Subcutaneous adipose tissue (tissue), 4 donors: ENCODE data around the gene RPS27. TPM values are rescaled to one million over a fixed set of nuclear protein-coding genes. Genes with fewer than 3 reads are reported as not detected.

ENCODE experiments used
- total RNA-seq, 4 donors: library from RNA; depleted of rRNA; stranded (reverse); fragments of >200 nt; gene quantifications; one replicate each; pipeline ENCODE4 v1.1.0, GENCODE V29; 2016
- TF ChIP-seq, protein P1 (sequence below): fragments of 450-650 bp; IDR thresholded peaks from one replicate; pipeline ENCODE4 v1.5.1; 2016; ENCODE audit warnings: low read depth, mild to moderate bottlenecking, control low read depth, antibody characterized with exemption, moderate library complexity

Gene RPS27
- total RNA-seq, 4 donors from 2014 or later, result 1,809 to 3,638 (median 2,450) TPM

DNA sequence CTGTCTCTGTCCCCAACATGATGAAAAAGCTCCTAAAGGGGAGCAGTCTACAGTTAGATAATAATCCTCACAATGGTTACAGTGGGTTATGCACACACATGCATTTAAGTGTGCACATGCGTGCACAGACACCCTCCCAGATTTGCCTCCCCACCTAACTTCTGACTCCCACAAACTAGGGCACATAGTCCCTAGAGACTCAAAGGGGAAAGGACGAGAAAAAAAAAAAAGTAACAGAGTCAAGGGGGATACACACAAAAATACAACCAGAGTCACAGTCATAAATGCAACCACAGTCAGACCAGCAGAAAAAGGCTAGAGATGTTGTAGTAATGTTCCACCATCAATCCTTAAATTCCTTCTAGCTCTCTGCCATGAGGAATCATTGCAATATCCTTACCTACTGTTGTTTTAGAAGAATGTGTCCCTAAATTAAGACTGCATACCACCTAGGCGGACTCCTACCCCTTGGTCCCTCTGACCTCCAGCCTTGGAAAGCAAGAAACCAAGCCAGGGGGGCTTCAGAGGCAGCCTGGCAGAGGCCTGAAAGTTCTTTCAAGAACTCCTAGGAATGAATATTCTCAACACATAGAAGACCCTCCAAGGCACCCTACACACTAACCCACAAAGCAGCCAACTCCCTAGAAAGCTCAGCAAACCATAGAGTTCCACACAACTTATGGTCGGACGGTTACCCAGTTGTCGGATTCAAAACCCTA, 33.4 kb upstream of the RPS27 start:
- TF ChIP-seq, protein P1, sequence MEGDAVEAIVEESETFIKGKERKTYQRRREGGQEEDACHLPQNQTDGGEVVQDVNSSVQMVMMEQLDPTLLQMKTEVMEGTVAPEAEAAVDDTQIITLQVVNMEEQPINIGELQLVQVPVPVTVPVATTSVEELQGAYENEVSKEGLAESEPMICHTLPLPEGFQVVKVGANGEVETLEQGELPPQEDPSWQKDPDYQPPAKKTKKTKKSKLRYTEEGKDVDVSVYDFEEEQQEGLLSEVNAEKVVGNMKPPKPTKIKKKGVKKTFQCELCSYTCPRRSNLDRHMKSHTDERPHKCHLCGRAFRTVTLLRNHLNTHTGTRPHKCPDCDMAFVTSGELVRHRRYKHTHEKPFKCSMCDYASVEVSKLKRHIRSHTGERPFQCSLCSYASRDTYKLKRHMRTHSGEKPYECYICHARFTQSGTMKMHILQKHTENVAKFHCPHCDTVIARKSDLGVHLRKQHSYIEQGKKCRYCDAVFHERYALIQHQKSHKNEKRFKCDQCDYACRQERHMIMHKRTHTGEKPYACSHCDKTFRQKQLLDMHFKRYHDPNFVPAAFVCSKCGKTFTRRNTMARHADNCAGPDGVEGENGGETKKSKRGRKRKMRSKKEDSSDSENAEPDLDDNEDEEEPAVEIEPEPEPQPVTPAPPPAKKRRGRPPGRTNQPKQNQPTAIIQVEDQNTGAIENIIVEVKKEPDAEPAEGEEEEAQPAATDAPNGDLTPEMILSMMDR, result no peak

DNA sequence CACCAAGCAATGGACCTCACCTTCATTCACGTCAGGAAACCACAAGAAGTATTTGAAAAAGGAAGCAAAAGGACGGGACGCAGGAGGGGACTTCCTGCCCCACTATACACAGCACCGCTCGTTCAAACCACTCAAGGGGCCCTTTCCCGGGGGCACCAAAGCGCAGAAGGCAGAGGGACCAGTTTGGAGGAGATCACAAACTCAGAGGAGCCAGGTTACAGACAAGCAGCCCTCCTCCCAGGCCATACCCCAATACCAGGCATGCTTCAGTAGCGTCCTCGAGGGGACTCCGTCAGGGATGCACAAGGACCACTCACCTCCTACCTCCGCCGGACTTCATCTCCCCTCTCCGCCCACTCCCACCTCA, 32.8 kb upstream of the RPS27 start:
- TF ChIP-seq, protein P1, result no peak

GRCh38 chr1:153958111-153958960, 32.2 kb upstream of the RPS27 start, which contains the start of gene CRTC2:
Gene CRTC2, minus strand, starts transcription at chr1:153958612. Its CDS starts 115 bp downstream, at chr1:153958497.
- TF ChIP-seq, protein P1, result no peak

DNA sequence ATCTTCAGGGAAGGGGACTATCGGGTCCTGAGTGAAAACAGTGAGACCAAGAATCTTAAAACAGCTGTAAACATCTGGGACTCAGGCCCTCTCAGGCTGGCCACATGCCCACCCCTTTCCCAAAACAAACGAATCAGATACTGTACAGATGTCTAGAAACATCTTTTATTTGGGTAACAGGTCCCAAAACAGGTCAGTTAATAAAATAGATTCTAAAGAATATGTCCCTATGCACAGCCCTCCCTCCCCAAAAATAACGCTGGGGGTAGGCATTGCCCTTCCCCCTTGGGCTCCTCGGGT, 31.7 kb upstream of the RPS27 start:
- TF ChIP-seq, protein P1, result no peak

- TF ChIP-seq, protein P1, result no peak
Observed at GRCh38 chr1:153959454-153959853, 31.1 kb upstream of the RPS27 start.

DNA sequence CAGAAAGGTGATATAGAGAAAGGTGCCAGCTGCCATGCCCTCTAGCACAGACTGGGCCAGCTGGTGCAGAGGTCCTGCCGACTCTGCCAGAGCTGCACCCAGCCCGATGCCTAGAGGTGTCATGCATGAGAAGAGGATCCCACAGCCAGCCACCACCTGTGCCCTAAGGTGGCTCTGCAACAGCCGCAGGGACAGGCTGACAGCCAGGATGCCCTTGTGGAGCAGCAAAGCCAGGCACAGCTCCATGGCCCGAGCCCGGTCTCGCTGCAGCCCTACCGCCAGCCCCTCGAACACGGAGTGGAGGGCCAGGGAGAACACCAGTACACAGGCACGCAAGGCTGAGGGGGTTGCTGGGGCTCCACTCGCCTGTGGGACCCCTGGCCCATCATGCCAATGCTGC, 30.4 kb upstream of the RPS27 start:
- TF ChIP-seq, protein P1, result no peak

DNA sequence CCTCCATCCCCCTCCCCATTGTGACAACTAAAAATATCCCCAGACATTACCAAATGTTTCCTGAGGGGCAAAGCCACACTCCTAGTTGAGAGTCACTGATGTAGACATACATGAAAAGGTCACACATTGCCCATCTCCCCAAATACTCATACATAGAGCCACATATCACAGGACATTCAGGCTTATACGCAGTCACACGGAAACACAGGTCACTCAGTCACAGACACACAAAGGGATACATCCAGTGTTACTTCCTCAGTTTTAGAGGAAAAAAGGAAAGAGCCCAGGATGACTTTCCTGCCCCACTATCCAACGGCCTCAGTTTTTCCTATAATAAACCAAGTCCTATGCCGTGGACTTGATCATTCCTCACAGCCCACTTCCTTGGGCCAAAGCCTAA, 29.1 kb upstream of the RPS27 start:
- TF ChIP-seq, protein P1, result no peak
